HG03520 (cell line): ENCODE measurements around the gene EP300.
A peak's percentile ranks its signal among the peaks of the same experiment; 100 is the strongest.
"Not testable (repeated sequence)": the region's sequence is repeated elsewhere in the genome, so short reads cannot be mapped to it uniquely, and the experiment has no call there.

Experiments
- ATAC-seq: cut with Tn5 transposase; IDR thresholded peaks from one replicate; pipeline ENCODE4 v1.9.1; 2021; ENCODE audit warnings: mild to moderate bottlenecking, moderate library complexity; ENCODE audit not compliant: unreplicated experiment

The EP300 gene

DNA sequence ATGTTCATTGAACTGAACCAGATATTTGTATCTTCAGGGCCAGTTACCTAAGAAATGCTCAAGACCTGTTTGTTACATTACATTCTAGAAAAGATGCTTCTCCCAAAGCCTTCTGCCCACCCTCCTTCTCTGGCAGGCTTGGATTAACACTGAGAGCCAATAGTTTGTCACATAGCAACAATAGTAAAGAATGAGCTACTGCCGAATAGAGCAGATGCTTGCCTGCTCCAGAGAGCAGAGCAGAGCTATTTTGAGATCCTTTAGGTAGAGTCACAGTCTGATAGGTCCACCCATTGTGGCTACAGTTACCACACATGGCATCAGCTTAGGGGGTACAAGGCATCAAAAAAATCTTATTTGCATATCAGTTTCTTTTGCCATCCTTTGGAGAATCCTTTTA lies 13.5 kb upstream of the EP300 start:
- no peak for ATAC-seq

DNA sequence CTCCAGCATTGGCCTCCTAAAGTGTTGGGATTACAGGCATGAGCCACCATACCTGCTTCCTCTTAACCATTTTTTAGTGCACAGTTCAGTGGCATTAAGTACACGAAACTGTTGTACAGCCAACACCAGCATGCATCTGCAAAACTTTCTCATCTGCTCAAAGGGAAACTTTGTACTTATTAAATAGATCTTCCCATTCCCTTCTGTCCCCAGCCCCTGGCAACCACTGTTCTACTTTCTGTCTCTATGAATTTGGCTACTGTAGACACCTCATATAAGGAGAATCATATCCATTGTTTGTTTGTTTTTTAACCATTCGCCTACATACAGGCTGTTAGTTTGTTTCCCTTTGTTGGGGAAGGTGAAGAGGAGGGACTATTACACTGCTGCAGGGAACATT lies 6.5 kb upstream of the EP300 start:
- no peak for ATAC-seq

DNA sequence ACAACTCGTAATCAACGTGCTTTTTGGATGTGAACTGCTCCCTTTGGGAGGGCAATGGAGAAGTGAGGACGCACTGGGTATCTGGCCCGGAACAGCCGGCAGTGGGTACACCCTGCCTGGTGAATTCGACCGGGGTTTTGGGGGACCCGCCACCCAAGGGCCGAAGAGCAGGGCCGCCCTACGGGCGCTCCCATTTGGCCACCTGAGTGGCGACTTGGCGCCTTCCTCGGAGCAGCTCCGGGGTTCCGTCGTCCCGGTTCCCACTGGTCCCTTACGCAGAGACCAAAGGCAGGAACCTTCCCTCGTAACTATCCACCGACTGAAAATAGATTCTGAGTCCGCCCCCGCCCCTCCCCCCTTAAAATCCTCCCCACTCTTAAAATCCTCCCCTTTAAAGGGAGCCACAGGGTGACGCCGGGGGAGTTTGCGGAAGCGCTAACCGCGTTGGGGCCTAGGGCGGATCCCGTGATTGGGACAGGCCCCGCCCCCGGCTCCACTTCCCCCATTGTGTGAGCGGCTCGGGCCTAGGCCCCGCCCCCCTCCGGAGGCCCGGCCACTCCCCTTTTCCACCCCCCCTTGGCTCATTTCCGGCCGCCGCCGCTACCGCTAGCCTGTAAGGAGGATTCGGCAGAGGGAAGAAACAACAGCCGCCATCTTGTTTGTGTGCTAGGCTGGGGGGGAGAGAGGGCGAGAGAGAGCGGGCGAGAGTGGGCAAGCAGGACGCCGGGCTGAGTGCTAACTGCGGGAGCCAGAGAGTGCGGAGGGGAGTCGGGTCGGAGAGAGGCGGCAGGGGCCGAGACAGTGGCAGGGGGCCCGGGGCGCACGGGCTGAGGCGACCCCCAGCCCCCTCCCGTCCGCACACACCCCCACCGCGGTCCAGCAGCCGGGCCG lies 1.0 kb upstream of the EP300 start:
- ATAC-seq: peak; percentile 70

DNA sequence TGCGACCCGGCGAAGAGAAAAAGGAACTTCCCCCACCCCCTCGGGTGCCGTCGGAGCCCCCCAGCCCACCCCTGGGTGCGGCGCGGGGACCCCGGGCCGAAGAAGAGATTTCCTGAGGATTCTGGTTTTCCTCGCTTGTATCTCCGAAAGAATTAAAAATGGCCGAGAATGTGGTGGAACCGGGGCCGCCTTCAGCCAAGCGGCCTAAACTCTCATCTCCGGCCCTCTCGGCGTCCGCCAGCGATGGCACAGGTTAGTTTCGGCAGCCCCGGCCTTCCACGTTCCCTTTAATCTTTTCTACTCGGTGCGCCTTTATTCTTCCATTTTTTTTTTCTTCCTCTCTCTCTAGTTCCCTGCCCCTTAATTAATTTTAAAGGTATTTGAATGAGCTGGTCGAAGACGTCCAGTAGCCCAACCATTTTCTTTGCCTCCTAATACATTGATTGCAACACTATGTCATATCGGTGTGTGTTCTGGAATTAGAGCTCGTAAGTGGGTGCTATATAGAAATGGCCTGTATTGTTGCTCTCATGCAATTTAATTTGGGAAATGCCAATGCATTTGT lies 537 bp downstream of the EP300 start:
- no peak for ATAC-seq

DNA sequence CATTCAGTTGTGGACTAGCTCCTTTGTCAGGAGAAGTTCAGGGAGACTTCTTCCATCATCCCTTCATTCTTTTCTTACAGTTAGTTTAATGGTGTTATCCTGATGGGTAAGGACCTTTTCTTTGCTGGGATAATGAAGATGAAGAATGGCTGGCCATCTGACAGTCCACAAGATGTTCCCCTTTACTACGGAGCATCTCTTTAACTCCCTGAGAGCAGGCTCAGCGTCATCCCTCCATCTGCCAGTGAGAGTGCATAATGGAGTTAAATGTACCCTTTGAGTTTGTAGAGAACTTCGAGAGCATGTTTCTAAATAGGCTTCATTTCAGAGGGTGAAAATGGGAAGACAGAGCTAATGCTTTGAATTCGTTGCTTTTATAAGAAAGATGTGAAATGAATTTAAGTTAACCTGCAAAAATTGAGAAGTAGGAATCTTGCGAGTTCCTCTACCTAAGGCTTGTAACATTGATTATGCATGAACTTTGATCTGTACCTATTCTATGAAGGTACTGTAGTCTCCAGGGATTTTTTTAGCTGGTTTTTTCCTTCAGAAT lies 1.7 kb downstream of the EP300 start:
- no peak for ATAC-seq

DNA sequence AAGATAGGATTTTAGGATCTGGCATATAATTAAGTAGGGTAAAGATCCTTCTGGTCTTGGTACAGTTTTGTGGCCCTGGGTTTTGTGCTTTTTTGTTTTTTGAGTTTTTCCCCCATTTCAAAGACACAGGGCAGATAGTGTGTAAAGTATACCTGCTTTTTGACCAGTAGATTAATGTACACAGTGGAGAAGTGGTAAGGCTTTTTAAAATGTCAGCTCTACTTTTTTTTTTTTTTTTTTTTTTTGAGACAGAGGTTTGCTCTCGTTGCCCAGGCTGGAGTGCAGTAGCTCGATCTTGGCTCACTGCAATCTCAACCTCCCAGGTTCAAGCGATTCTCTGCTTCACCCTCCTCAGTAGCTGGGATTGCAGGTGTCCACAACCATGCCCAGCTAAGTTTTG lies 4.0 kb downstream of the EP300 start:
- no peak for ATAC-seq

DNA sequence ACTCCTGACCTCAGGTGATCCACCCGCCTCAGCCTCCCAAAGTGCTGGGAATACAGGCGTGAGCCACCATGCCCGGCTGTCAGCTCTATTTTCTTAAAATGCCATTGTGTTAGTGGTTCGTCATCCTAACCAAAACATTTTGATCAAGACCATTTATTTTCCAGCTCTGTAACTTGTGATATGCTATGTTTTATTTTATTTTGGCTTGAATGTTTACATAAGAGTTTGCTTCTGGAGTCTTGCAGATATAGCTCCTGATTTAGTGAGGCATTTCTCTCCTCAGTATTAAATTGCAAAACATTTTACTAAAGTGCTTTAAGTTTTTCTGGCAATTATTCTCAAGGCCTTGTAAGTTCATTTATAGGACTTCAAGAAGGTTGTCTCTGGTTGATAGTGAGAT lies 4.4 kb downstream of the EP300 start:
- no peak for ATAC-seq

DNA sequence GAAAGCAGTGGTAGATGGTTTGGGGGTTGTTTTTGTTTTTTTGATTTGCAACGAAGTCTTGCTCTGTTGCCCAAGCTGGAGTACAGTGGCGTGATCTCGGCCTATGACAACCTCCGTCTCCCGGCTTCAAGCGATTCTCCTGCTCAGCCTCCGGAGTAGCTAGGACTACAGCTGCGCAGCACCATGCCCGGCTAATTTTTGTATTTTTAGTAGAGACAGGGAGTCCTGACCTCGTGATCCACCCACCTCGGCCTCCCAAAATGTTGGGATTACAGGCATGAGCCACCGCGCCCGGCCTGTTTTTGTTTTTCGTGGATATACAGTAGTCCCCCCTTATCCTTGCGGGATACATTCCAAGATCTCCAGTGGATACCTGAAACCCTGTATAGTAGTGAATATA lies 6.6 kb downstream of the EP300 start:
- ATAC-seq: no peak

DNA sequence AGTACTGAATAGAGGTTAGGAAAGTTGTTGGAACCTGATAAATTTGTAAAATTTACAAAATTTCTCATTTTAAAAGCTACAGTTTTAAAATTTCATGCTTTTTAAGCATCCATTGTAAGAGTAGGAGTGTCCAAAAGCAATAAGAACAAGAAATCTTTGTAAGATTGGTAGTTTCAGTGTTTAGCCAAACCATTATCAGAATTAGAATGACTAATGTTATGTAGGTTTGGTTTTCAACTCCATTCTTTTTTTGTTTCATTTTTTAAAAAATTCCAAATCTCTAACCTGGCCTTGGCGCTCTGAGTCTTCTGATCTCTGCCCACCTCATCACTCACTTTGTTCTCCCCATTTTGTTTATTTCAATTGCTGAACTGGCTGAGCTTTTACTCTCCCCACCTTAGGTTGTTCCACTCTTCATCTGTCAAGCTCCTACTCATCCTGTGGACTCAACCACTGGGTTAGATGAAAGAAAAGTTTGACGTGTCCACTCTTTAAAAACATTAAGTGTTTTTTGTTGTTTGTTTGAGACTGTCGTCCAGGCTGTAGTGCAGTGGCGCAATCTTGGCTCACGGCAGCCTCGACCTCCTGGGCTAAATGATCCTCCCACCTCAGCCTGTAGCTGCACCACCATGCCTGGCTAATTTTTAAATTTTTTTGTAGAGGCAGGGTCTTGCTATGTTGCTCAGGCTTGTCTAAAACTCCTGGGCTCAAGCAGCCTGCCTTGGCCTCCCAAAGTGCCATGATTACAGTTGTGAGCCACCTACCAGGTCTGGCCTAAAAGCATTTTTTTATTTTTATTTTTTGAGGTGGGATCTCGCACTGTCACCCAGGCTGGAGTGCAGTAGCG lies 14.0 kb downstream of the EP300 start:
- no peak for ATAC-seq

DNA sequence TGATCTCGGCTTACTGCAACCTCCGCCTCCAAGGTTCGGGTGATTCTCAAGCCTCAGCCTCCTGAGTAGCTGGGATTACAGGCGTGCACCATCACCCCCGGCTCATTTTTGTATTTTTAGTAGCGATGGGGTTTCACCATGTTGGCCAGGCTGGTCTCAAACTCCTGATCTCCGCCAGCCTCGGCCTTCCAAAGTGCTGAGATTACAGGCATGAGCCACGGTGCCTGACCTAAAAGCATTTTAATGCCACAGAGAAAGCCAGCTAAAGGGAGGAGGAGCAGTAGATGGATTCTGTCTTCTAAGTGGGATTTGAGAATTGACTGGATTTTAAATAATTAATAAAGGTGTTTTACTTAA lies 14.6 kb downstream of the EP300 start:
- not testable (repeated sequence) for ATAC-seq

DNA sequence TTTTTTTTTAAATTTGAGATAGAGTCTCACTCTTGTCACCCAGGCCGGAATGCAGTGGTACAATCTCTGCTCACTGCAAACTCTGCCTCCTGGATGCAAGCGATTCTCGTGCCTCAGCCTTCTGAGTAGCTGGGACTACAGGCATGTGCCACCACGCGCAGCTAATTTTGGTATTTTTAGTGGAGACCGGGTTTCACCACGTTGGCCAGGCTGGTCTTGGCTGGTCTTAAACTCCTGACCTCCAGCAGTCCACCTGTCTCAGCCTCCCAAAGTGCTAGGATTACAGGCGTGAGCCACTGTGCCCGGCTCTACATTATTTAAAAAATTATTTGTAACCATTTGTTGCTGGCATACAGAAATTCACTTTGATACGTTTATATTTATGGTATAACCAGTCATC lies 18.6 kb downstream of the EP300 start:
- ATAC-seq: no peak

DNA sequence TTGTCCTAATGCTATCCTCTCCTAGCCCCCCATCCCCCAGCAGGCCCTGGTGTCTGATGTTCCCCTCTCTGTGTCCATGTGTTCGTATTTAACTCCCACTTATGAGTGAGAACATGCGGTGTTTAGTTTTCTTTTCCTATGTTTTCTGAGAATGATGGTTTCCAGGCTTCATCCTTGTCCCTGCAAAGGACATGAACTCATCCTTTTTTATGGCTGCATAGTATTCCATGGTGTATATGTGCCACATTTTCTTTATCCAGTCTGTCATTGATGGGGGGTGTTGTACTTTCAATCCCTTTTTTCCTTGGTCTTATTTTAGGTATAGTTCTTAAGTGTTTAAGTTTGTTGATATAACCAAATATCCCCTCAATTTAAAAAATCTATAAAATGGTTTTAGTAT lies 23.9 kb downstream of the EP300 start:
- no peak for ATAC-seq

DNA sequence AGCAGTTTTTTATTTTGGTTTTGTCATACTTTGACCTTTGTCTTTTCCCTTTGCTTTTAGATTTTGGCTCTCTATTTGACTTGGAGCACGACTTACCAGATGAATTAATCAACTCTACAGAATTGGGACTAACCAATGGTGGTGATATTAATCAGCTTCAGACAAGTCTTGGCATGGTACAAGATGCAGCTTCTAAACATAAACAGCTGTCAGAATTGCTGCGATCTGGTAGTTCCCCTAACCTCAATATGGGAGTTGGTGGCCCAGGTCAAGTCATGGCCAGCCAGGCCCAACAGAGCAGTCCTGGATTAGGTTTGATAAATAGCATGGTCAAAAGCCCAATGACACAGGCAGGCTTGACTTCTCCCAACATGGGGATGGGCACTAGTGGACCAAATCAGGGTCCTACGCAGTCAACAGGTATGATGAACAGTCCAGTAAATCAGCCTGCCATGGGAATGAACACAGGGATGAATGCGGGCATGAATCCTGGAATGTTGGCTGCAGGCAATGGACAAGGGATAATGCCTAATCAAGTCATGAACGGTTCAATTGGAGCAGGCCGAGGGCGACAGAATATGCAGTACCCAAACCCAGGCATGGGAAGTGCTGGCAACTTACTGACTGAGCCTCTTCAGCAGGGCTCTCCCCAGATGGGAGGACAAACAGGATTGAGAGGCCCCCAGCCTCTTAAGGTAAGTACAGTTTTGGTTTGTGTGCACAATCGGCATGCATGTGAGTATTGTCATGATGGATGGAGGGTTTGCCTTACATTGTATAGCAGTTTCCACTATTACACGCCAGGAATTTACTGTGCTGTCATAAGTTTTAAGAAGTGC lies 25.0 kb downstream of the EP300 start:
- no peak for ATAC-seq

DNA sequence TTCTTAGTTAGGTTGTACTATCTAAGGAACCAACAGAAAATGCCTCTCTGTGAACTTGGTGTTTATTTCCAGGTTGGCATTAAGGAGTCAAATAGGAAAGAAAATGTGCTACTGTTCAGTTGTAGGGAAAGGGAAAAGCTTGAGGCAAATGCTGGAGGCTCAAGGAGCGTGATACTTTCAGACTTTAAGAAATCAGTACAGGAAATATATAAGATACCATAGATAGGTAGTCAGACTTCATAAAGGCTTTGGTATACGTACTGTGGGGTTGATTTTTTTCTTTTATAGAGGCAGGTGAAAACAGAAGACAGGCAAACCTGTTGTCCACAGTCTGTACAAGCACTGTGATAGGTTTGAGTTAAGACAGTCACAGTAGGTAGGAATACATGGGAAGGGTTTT lies 30.8 kb downstream of the EP300 start:
- no peak for ATAC-seq

DNA sequence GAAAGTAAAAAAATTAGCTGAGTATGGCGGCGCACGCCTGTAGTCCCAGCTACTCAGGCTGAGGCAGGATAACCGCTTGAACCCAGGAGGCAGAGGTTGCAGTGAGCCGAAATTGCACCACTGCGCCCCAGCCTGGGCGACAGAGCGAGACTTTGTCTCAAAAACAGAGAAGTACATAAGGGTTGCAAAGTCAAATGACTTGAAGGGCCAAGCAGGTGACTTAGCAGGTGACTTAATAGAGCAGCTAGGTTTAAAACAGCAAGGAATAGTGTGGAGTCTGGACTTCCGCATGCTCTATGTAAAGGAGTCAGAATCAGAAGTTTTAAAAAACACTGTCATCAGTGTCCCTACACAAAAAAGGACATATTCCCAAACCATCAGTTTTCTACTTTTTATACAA lies 31.7 kb downstream of the EP300 start:
- no peak for ATAC-seq

DNA sequence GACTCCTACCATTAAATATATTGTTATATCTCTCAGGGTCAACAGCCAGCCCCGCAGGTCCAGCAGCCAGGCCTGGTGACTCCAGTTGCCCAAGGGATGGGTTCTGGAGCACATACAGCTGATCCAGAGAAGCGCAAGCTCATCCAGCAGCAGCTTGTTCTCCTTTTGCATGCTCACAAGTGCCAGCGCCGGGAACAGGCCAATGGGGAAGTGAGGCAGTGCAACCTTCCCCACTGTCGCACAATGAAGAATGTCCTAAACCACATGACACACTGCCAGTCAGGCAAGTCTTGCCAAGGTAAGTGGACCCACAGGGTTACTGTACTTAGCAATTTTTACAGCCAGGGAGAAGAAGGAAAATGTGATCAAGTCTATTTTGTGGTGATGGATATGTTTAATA lies 35.1 kb downstream of the EP300 start:
- ATAC-seq: no peak

DNA sequence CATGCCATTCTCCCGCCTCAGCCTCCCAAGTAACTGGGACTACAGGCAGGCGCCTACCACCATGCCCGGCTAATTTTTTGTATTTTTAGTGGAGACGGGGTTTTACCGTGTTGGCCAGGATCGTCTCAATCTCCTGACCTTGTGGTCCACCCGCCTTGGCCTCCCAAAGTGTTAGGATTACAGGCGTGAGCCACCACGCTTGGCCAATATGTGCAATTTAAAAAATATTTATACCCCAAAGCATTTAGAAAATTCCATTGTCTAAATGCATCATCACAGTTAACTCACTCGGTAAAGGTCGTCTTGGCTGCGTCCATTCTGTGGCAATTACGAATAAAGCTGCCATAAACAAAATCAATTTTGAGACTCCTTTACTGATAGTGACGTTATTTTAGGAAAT lies 36.2 kb downstream of the EP300 start:
- ATAC-seq: no peak

DNA sequence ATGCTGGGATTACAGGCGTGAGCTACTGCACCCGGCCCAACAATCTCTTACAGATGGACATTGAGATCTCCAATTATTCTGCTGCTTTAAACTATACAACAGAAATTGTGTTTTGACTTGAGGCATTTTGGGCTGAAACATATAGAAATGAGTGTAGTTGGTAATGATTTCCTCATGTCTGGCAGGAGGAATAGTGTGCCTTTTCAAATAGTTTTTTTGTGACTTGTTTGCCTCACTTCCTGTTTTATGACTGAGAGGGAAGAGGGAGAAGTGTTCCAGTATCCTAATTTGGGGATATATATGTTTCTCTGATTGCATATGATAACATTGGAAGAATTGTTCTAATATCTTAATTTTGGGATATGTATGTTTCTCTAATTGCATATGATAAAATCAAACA lies 40.2 kb downstream of the EP300 start:
- ATAC-seq: no peak

DNA sequence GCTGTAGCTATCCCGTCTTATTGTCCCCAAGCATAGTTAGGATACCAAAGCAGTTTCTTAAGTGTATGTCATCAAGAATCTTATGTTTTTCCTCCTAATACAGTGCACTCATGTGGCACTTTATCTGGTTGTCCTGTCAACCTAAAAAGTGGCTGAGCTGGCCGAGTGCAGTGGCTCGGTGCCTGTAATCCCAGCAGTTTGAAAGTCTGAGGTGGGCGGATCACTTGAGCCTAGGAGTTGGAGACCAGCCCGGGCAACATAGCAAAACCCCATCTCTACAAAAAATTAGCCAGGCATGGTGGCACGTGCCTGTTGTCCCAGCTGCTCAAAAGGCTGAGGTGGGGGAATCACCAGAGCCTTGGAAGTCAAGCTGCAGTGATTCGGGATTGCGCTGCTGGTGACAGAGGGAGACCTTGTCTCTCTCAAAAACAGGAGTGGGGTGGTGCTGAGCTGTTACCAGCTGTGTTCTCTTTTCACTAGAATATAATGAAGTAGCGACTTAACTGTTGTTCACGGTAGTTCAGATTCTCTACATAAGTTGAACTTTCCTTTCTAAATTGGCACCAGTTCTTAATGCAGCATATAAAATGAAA lies 48.1 kb downstream of the EP300 start:
- ATAC-seq: no peak

DNA sequence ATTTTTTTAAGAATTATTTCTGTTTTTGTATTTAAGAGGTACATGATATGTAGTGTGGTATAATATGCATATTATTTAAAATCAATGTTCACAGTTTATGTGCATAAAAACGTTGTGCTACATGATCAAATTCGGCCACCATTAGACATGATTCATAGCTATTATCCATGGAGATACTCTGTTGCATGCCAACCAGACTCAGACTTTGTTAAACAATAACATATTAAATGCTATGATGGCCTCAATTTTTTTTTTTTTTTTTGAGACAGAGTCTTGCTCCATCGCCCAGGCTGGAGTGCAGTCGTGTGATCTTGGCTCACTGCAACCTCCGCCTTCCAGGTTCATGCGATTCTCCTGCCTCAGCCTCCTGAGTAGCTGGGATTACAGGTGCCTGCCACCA lies 53.5 kb downstream of the EP300 start:
- not testable (repeated sequence) for ATAC-seq
